ENCODE measurements around the gene RNF222. TPM values are rescaled to one million over a fixed set of nuclear protein-coding genes. Genes with fewer than 3 reads are reported as not detected.
"Not testable (repeated sequence)": the region's sequence is repeated elsewhere in the genome, so short reads cannot be mapped to it uniquely, and the experiment has no call there.

The RNF222 gene
- total and polyA plus RNA-seq, 2 donors (not counting 1 experiment from before 2014, with no cell fraction given), result 3.0 TPM; not detected in 1

- H2AFZ ChIP-seq (ENCODE audit: insufficient read depth, low read depth, low read length, poor library complexity, severe bottlenecking), result no peak overlapping the region
- 90% methylated on average over 4 of the region's 7 CpGs for WGBS (ENCODE audit: insufficient coverage)
- no peak for ATAC-seq (ENCODE audit: low read depth)
- H3K4me3 Mint-ChIP-seq, result no peak overlapping the region
- H3K4me2 ChIP-seq (replicated peaks; ENCODE audit: low read depth, low read length, poor library complexity, severe bottlenecking), result no peak overlapping the region
- no peak overlapping the region for H3K27ac Mint-ChIP-seq
- intact Hi-C loops (cut with micrococcal nuclease), result no loop called here
- DNase-seq, result no peak
- no peaks in the 10 kb centered on the region for H4K20me1 ChIP-seq (ENCODE audit: control insufficient read depth, insufficient read depth, low read length, poor library complexity, severe bottlenecking)
- H3K4me3 ChIP-seq (ENCODE audit: control extremely low read depth in 1 of 5, extremely low read depth in 1 of 5, insufficient read depth in 1 of 5, low read depth in 2 of 5, low read length in 4 of 5), result no peak overlapping the region
- no peaks in the 10 kb centered on the region for H3K4me1 ChIP-seq (ENCODE audit: control insufficient read depth in 2 of 2, insufficient read depth in 2 of 2, low read length in 2 of 2)
- ChIA-PET CTCF (no interaction called here), POLR2A (no interaction called here)
- no peak overlapping the region for H3K27ac ChIP-seq (ENCODE audit: low read length in 2 of 2)
- no peaks in the 10 kb centered on the region for H3K9me3 ChIP-seq (ENCODE audit: control extremely low read depth in 1 of 3, control insufficient read depth in 2 of 3, insufficient read depth in 1 of 3, low read length in 2 of 3)
- TF ChIP-seq CTCF (IDR thresholded peaks at IDR 0.05) (no peak), EZH2 (IDR thresholded peaks at IDR 0.05; ENCODE audit: borderline replicate concordance, insufficient read depth, low read depth, low read length, poor library complexity, severe bottlenecking) (no peak)
- H3K79me2 ChIP-seq (ENCODE audit: control insufficient read depth, insufficient read depth, low read length), result no peaks in the 10 kb centered on the region
- no peak overlapping the region for H3K9ac ChIP-seq (ENCODE audit: low read length)
- peaks cover 18% of the 10 kb centered on the region for H3K27me3 Mint-ChIP-seq
- H3K4me1 Mint-ChIP-seq, result no peaks in the 10 kb centered on the region
- no peaks in the 10 kb centered on the region for H3K36me3 ChIP-seq (replicated peaks in 1 of 2; ENCODE audit: control extremely low read depth in 1 of 2, control insufficient read depth in 1 of 2, extremely low read depth in 1 of 2, insufficient read depth in 2 of 2, low read length in 1 of 2)
- no peaks in the 10 kb centered on the region for H3K9me3 Mint-ChIP-seq (ENCODE audit: insufficient read depth)
- H3K27me3 ChIP-seq (replicated peaks in 1 of 4; ENCODE audit: control extremely low read depth in 1 of 4, control insufficient read depth in 3 of 4, insufficient read depth in 4 of 4, low read length in 3 of 4), result no peaks in the 10 kb centered on the region
These were observed 43.9 kb downstream of the RNF222 start for GRCh38 chr17:8353736-8354135.

DNA sequence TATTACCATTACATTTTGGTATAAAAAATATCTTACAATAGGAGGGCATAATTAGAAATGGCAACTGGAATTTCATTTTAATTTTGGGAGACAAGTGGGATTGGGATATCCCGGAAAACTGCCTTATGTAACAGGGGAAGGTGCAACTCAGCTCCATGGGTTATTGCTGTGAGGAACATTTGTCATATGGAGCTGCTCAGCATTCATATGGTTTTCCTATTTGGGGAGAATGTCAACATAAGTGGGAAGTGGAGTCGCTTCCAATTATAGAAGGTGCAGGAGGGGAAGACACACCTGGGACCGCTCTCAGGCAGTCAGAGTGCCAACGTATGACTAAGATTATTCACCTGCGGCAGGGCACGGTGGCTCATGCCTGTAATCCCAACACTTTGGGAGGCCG, 47.3 kb downstream of the RNF222 start:
- no peaks in the 10 kb centered on the region for H3K4me1 Mint-ChIP-seq
- ATAC-seq (ENCODE audit: low read depth) (no peak), DNase-seq (no peak)
- peaks cover 36% of the 10 kb centered on the region for H3K27me3 Mint-ChIP-seq
- CTCF ChIA-PET, result no interaction called here
- Histone ChIP-seq H3K36me3 (replicated peaks in 1 of 2; ENCODE audit: control extremely low read depth in 1 of 2, control insufficient read depth in 1 of 2, extremely low read depth in 1 of 2, insufficient read depth in 2 of 2, low read length in 1 of 2) (no peaks in the 10 kb centered on the region), H3K4me3 (ENCODE audit: control extremely low read depth in 1 of 5, extremely low read depth in 1 of 5, insufficient read depth in 1 of 5, low read depth in 2 of 5, low read length in 4 of 5) (no peak overlapping the region), H3K27me3 (replicated peaks in 1 of 4; ENCODE audit: control extremely low read depth in 1 of 4, control insufficient read depth in 3 of 4, insufficient read depth in 4 of 4, low read length in 3 of 4) (peaks cover 0 to 5% (median 2%) of the 10 kb centered on the region in 4 experiments), H3K79me2 (ENCODE audit: control insufficient read depth, insufficient read depth, low read length) (no peaks in the 10 kb centered on the region), H3K9ac (ENCODE audit: low read length) (no peak overlapping the region), H2AFZ (ENCODE audit: insufficient read depth, low read depth, low read length, poor library complexity, severe bottlenecking) (no peak overlapping the region), H3K27ac (ENCODE audit: low read length in 2 of 2) (no peak overlapping the region), H4K20me1 (ENCODE audit: control insufficient read depth, insufficient read depth, low read length, poor library complexity, severe bottlenecking) (no peaks in the 10 kb centered on the region), H3K9me3 (ENCODE audit: control extremely low read depth in 1 of 3, control insufficient read depth in 2 of 3, insufficient read depth in 1 of 3, low read length in 2 of 3) (no peaks in the 10 kb centered on the region), H3K4me2 (replicated peaks; ENCODE audit: low read depth, low read length, poor library complexity, severe bottlenecking) (no peak overlapping the region), H3K4me1 (ENCODE audit: control insufficient read depth in 2 of 2, insufficient read depth in 2 of 2, low read length in 2 of 2) (no peaks in the 10 kb centered on the region)
- H3K27ac Mint-ChIP-seq, result no peak overlapping the region
- H3K4me3 Mint-ChIP-seq, result no peak overlapping the region
- WGBS (ENCODE audit: insufficient coverage), result 96% methylated on average over 3 of the region's 7 CpGs
- POLR2A ChIA-PET, result no interaction called here
- intact Hi-C loops (cut with micrococcal nuclease), result no loop called here
- no peaks in the 10 kb centered on the region for H3K9me3 Mint-ChIP-seq (ENCODE audit: insufficient read depth)
- TF ChIP-seq EZH2 (IDR thresholded peaks at IDR 0.05; ENCODE audit: borderline replicate concordance, insufficient read depth, low read depth, low read length, poor library complexity, severe bottlenecking) (no peak), CTCF (IDR thresholded peaks at IDR 0.05) (no peak)

GRCh38 chr17:8347001-8347400, 50.6 kb downstream of the RNF222 start:
- H3K27ac ChIP-seq (ENCODE audit: low read length in 2 of 2); H4K20me1 ChIP-seq (ENCODE audit: control insufficient read depth, insufficient read depth, low read length, poor library complexity, severe bottlenecking); H3K4me3 Mint-ChIP-seq; H3K4me2 ChIP-seq (replicated peaks; ENCODE audit: low read depth, low read length, poor library complexity, severe bottlenecking); H3K4me1 Mint-ChIP-seq; H3K27ac Mint-ChIP-seq; H3K9me3 Mint-ChIP-seq (ENCODE audit: insufficient read depth); H3K79me2 ChIP-seq (ENCODE audit: control insufficient read depth, insufficient read depth, low read length); H3K36me3 ChIP-seq (replicated peaks in 1 of 2; ENCODE audit: control extremely low read depth in 1 of 2, control insufficient read depth in 1 of 2, extremely low read depth in 1 of 2, insufficient read depth in 2 of 2, low read length in 1 of 2); DNase-seq; H3K4me3 ChIP-seq (ENCODE audit: control extremely low read depth in 1 of 5, extremely low read depth in 1 of 5, insufficient read depth in 1 of 5, low read depth in 2 of 5, low read length in 4 of 5); POLR2A ChIA-PET; ATAC-seq (ENCODE audit: low read depth); CTCF ChIA-PET; H3K4me1 ChIP-seq (ENCODE audit: control insufficient read depth in 2 of 2, insufficient read depth in 2 of 2, low read length in 2 of 2); H2AFZ ChIP-seq (ENCODE audit: insufficient read depth, low read depth, low read length, poor library complexity, severe bottlenecking); intact Hi-C loops (cut with micrococcal nuclease); H3K9ac ChIP-seq (ENCODE audit: low read length); H3K9me3 ChIP-seq (ENCODE audit: control extremely low read depth in 1 of 3, control insufficient read depth in 2 of 3, insufficient read depth in 1 of 3, low read length in 2 of 3); H3K27me3 ChIP-seq (replicated peaks in 1 of 4; ENCODE audit: control extremely low read depth in 1 of 4, control insufficient read depth in 3 of 4, insufficient read depth in 4 of 4, low read length in 3 of 4): not testable (repeated sequence)
- peaks cover 28% of the 10 kb centered on the region for H3K27me3 Mint-ChIP-seq
- WGBS (ENCODE audit: insufficient coverage), result 55% methylated on average over 15 of the region's 25 CpGs

All from B cell (primary cell).